Uterus (tissue), 4 donors: ENCODE results near the gene SAMD8. TPM values are rescaled to one million over a fixed set of nuclear protein-coding genes. Genes with fewer than 3 reads are reported as not detected.
"Not testable (repeated sequence)": the region's sequence is repeated elsewhere in the genome, so short reads cannot be mapped to it uniquely, and the experiment has no call there.

ENCODE experiments used
- DNase-seq, 2 donors: peaks; one replicate each; pipeline ENCODE4 v3.0.0-alpha.2; 2019 to 2020
- H3K27ac ChIP-seq, 2 donors: fragments of 200-600 bp; sonication (generic); 1 replicate in 1 of 2; 2 replicates in 1 of 2; pipeline ENCODE4 v1.5.1; 2016 to 2018
- H3K27me3 ChIP-seq, 2 donors: fragments of 200-600 bp; sonication (generic); one replicate each; pipeline ENCODE4 v1.5.1; 2018 to 2019; ENCODE audit warnings: control low read depth in 1 of 2
- H3K36me3 ChIP-seq, 2 donors: fragments of 200-600 bp; sonication (generic); one replicate each; pipeline ENCODE4 v1.5.1; 2019; ENCODE audit warnings: control low read depth in 1 of 2
- H3K4me1 ChIP-seq, 2 donors: fragments of 200-600 bp; sonication (generic); one replicate each; pipeline ENCODE4 v1.5.1; 2018 to 2019; ENCODE audit warnings: control low read depth in 1 of 2
- H3K4me3 ChIP-seq, 2 donors: fragments of 200-600 bp; sonication (generic); 1 replicate in 1 of 2; 2 replicates in 1 of 2; pipeline ENCODE4 v1.5.1; 2018 to 2019; ENCODE audit warnings: mild to moderate bottlenecking in 1 of 2
- H3K9me3 ChIP-seq, 2 donors: fragments of 200-600 bp; sonication (generic); one replicate each; pipeline ENCODE4 v1.5.1; 2019; ENCODE audit warnings: control low read depth in 1 of 2
- CTCF ChIP-seq, 4 experiments: fragments of 200-600 bp in 2 of 4; fragments of 450-650 bp in 2 of 4; sonication (generic) in 2 of 4; IDR thresholded peaks; one replicate each; pipeline ENCODE4 v1.5.1; 2016 to 2019; ENCODE audit warnings: antibody characterized with exemption in 4 of 4, mild to moderate bottlenecking in 2 of 4, moderate library complexity in 1 of 4
- POLR2A ChIP-seq, 2 donors: fragments of 450-650 bp; IDR thresholded peaks; one replicate each; pipeline ENCODE4 v1.6.1; 2016; ENCODE audit warnings: antibody characterized with exemption in 2 of 2, mild to moderate bottlenecking in 1 of 2, moderate library complexity in 1 of 2
- intact Hi-C: fragments of 100-400 bp; cut with DNase I; formaldehyde crosslinking; loops from one replicate; pipeline ENCODE4 v1.15.1; 2023; ENCODE audit warnings: low total_unique reads
- total RNA-seq, 4 donors: library from RNA; depleted of rRNA in 3 of 4; stranded (reverse); fragments of >200 nt in 3 of 4; gene quantifications; one replicate each; pipeline versions ENCODE4 v1.1.0 to v1.2.4, GENCODE V29; 2014 to 2023
- donor health status: DM: yes; HTN: yes; CAD: no.

SAMD8 gene
- total RNA-seq, 4 donors from 2014 or later, result 25.4 to 51.4 (median 49.2) TPM

GRCh38 chr10:75202321-75203045 is 91.0 kb downstream of the SAMD8 start:
- TF ChIP-seq CTCF (IDR thresholded peaks at IDR 0.05) (no peak), POLR2A (IDR thresholded peaks at IDR 0.05) (no peak)
- DNase-seq, result peak; percentile 75 to 82
- Histone ChIP-seq H3K36me3 (no peaks in the 10 kb centered on the region), H3K9me3 (no peaks in the 10 kb centered on the region), H3K4me1 (peaks cover 0 to 4% of the 10 kb centered on the region in 2 donors), H3K27ac (peak overlapping the region; percentile 75 to 79), H3K4me3 (no peak overlapping the region), H3K27me3 (no peaks in the 10 kb centered on the region)
- intact Hi-C loops, result no loop called here

- H3K4me3 ChIP-seq, DNase-seq, H3K9me3 ChIP-seq, H3K4me1 ChIP-seq, H3K27me3 ChIP-seq, H3K36me3 ChIP-seq, intact Hi-C loops: not testable (repeated sequence)
- peak overlapping the region; percentile 75 to 79 for H3K27ac ChIP-seq
These were observed 91.7 kb downstream of the SAMD8 start for GRCh38 chr10:75203046-75203620.

GRCh38 chr10:75203724-75204123 is 92.3 kb downstream of the SAMD8 start:
- Histone ChIP-seq H3K27me3 (no peaks in the 10 kb centered on the region), H3K9me3 (no peaks in the 10 kb centered on the region), H3K4me3 (no peak overlapping the region), H3K36me3 (no peaks in the 10 kb centered on the region), H3K27ac (peak overlapping the region in 1 of 2 donors; percentile 75), H3K4me1 (peaks cover 0 to 4% of the 10 kb centered on the region in 2 donors)
- intact Hi-C loops, result no loop called here
- TF ChIP-seq POLR2A (IDR thresholded peaks at IDR 0.05) (no peak), CTCF (IDR thresholded peaks at IDR 0.05) (no peak)
- no peak for DNase-seq

- Histone ChIP-seq H3K4me3 (no peak overlapping the region), H3K27ac (no peak overlapping the region), H3K36me3 (no peaks in the 10 kb centered on the region), H3K27me3 (no peaks in the 10 kb centered on the region), H3K9me3 (no peaks in the 10 kb centered on the region), H3K4me1 (peaks cover 0 to 4% of the 10 kb centered on the region in 2 donors)
- intact Hi-C loops, result no loop called here
- no peak for TF ChIP-seq POLR2A (IDR thresholded peaks at IDR 0.05)
- TF ChIP-seq CTCF (IDR thresholded peaks at IDR 0.05), result no peak
- no peak for DNase-seq
These were observed 94.5 kb downstream of the SAMD8 start for GRCh38 chr10:75205908-75206307.

GRCh38 chr10:75206638-75207037 is 95.2 kb downstream of the SAMD8 start:
- intact Hi-C loops, H3K36me3 ChIP-seq, DNase-seq, H3K4me1 ChIP-seq, H3K9me3 ChIP-seq, H3K27ac ChIP-seq, H3K4me3 ChIP-seq, H3K27me3 ChIP-seq: not testable (repeated sequence)

GRCh38 chr10:75207079-75207856 is 95.8 kb downstream of the SAMD8 start:
- TF ChIP-seq POLR2A (IDR thresholded peaks at IDR 0.05) (no peak), CTCF (IDR thresholded peaks at IDR 0.05) (no peak)
- H3K36me3 ChIP-seq, result no peaks in the 10 kb centered on the region
- H3K9me3 ChIP-seq, result no peaks in the 10 kb centered on the region
- no peak overlapping the region for H3K4me3 ChIP-seq
- DNase-seq, result no peak
- intact Hi-C loops, result no loop called here
- no peaks in the 10 kb centered on the region for H3K27me3 ChIP-seq
- peaks cover 1 to 9% of the 10 kb centered on the region in 2 donors for H3K4me1 ChIP-seq
- no peak overlapping the region for H3K27ac ChIP-seq
